ENCODE measurements around the gene ANKFN1. TPM values are rescaled to one million over a fixed set of nuclear protein-coding genes. Genes with fewer than 3 reads are reported as not detected.

The ANKFN1 gene
- total RNA-seq, 3 donors from 2014 or later = not detected

GRCh38 chr17:56499799-56500388 is 346.6 kb downstream of the ANKFN1 start:
- Mint-ChIP-seq H3K4me3 (no peak overlapping the region), H3K9me3 (no peaks in the 10 kb centered on the region), H3K4me1 (ENCODE audit: low read depth) (no peaks in the 10 kb centered on the region), H3K36me3 (ENCODE audit: insufficient read depth) (no peaks in the 10 kb centered on the region), H3K27me3 (ENCODE audit: low read depth) (no peaks in the 10 kb centered on the region)
- ATAC-seq (no peak), DNase-seq (no peak)

- Mint-ChIP-seq H3K36me3 (ENCODE audit: insufficient read depth) (no peaks in the 10 kb centered on the region), H3K4me1 (ENCODE audit: low read depth) (no peaks in the 10 kb centered on the region), H3K4me3 (no peak overlapping the region), H3K27me3 (ENCODE audit: low read depth) (no peaks in the 10 kb centered on the region), H3K9me3 (no peaks in the 10 kb centered on the region)
- no peak for ATAC-seq
- no peak for DNase-seq
These were observed 348.9 kb downstream of the ANKFN1 start for GRCh38 chr17:56502120-56502654.

GRCh38 chr17:56505154-56505756 is 352.0 kb downstream of the ANKFN1 start:
- no peak overlapping the region for H3K4me3 Mint-ChIP-seq
- no peaks in the 10 kb centered on the region for H3K9me3 Mint-ChIP-seq
- ATAC-seq (no peak), DNase-seq (no peak)
- no peaks in the 10 kb centered on the region for H3K36me3 Mint-ChIP-seq (ENCODE audit: insufficient read depth)
- no peaks in the 10 kb centered on the region for H3K4me1 Mint-ChIP-seq (ENCODE audit: low read depth)
- H3K27me3 Mint-ChIP-seq (ENCODE audit: low read depth) = no peaks in the 10 kb centered on the region

- no peak for ATAC-seq
- no peak for DNase-seq
- Mint-ChIP-seq H3K27me3 (ENCODE audit: low read depth) (no peaks in the 10 kb centered on the region), H3K4me1 (ENCODE audit: low read depth) (no peaks in the 10 kb centered on the region), H3K4me3 (no peak overlapping the region), H3K9me3 (no peaks in the 10 kb centered on the region), H3K36me3 (ENCODE audit: insufficient read depth) (no peaks in the 10 kb centered on the region)
These were observed 353.1 kb downstream of the ANKFN1 start for GRCh38 chr17:56506349-56506748.

- Mint-ChIP-seq H3K9me3 (no peaks in the 10 kb centered on the region), H3K36me3 (ENCODE audit: insufficient read depth) (no peaks in the 10 kb centered on the region), H3K4me1 (ENCODE audit: low read depth) (no peaks in the 10 kb centered on the region), H3K27me3 (ENCODE audit: low read depth) (no peaks in the 10 kb centered on the region), H3K4me3 (no peak overlapping the region)
- no peak for DNase-seq
- no peak for ATAC-seq
These were observed 357.5 kb downstream of the ANKFN1 start for GRCh38 chr17:56510554-56511342.

GRCh38 chr17:56514264-56514663 is 361.0 kb downstream of the ANKFN1 start:
- H3K27me3 Mint-ChIP-seq (ENCODE audit: low read depth) = peaks cover 8% of the 10 kb centered on the region
- no peaks in the 10 kb centered on the region for H3K36me3 Mint-ChIP-seq (ENCODE audit: insufficient read depth)
- ATAC-seq (no peak), DNase-seq (no peak)
- H3K4me3 Mint-ChIP-seq = no peak overlapping the region
- no peaks in the 10 kb centered on the region for H3K9me3 Mint-ChIP-seq
- H3K4me1 Mint-ChIP-seq (ENCODE audit: low read depth) = no peaks in the 10 kb centered on the region

- DNase-seq = no peak
- H3K27me3 Mint-ChIP-seq (ENCODE audit: low read depth) = peaks cover 11% of the 10 kb centered on the region
- ATAC-seq = no peak
- no peaks in the 10 kb centered on the region for H3K36me3 Mint-ChIP-seq (ENCODE audit: insufficient read depth)
- no peaks in the 10 kb centered on the region for H3K4me1 Mint-ChIP-seq (ENCODE audit: low read depth)
- H3K9me3 Mint-ChIP-seq = no peaks in the 10 kb centered on the region
- no peak overlapping the region for H3K4me3 Mint-ChIP-seq
These were observed 361.6 kb downstream of the ANKFN1 start for GRCh38 chr17:56514899-56515298.

GRCh38 chr17:56521414-56522141 is 368.3 kb downstream of the ANKFN1 start:
- Mint-ChIP-seq H3K4me3 (no peak overlapping the region), H3K4me1 (ENCODE audit: low read depth) (no peaks in the 10 kb centered on the region), H3K9me3 (no peaks in the 10 kb centered on the region), H3K36me3 (ENCODE audit: insufficient read depth) (no peaks in the 10 kb centered on the region), H3K27me3 (ENCODE audit: low read depth) (peaks cover 18% of the 10 kb centered on the region)
- DNase-seq (no peak), ATAC-seq (no peak)

- Mint-ChIP-seq H3K27me3 (ENCODE audit: low read depth) (peaks cover 18% of the 10 kb centered on the region), H3K36me3 (ENCODE audit: insufficient read depth) (no peaks in the 10 kb centered on the region), H3K9me3 (no peaks in the 10 kb centered on the region), H3K4me1 (ENCODE audit: low read depth) (no peaks in the 10 kb centered on the region), H3K4me3 (no peak overlapping the region)
- ATAC-seq = no peak
- no peak for DNase-seq
These were observed 369.8 kb downstream of the ANKFN1 start for GRCh38 chr17:56523042-56523441.

GRCh38 chr17:56528696-56529095 is 375.4 kb downstream of the ANKFN1 start:
- H3K4me3 Mint-ChIP-seq = no peak overlapping the region
- no peaks in the 10 kb centered on the region for H3K36me3 Mint-ChIP-seq (ENCODE audit: insufficient read depth)
- no peaks in the 10 kb centered on the region for H3K4me1 Mint-ChIP-seq (ENCODE audit: low read depth)
- DNase-seq = no peak
- H3K27me3 Mint-ChIP-seq (ENCODE audit: low read depth) = peaks cover 15% of the 10 kb centered on the region
- no peaks in the 10 kb centered on the region for H3K9me3 Mint-ChIP-seq
- no peak for ATAC-seq

- Mint-ChIP-seq H3K4me1 (ENCODE audit: low read depth) (no peaks in the 10 kb centered on the region), H3K36me3 (ENCODE audit: insufficient read depth) (no peaks in the 10 kb centered on the region), H3K9me3 (no peaks in the 10 kb centered on the region), H3K4me3 (no peak overlapping the region), H3K27me3 (ENCODE audit: low read depth) (peaks cover 18% of the 10 kb centered on the region)
- ATAC-seq (no peak), DNase-seq (no peak)
These were observed 379.7 kb downstream of the ANKFN1 start for GRCh38 chr17:56532926-56533325.

- Mint-ChIP-seq H3K36me3 (ENCODE audit: insufficient read depth) (no peaks in the 10 kb centered on the region), H3K4me1 (ENCODE audit: low read depth) (no peaks in the 10 kb centered on the region), H3K4me3 (no peak overlapping the region), H3K9me3 (peaks cover 6% of the 10 kb centered on the region), H3K27me3 (ENCODE audit: low read depth) (peaks cover 23% of the 10 kb centered on the region)
- DNase-seq (no peak), ATAC-seq (no peak)
These were observed 383.5 kb downstream of the ANKFN1 start for GRCh38 chr17:56536766-56537165.

- Mint-ChIP-seq H3K27me3 (ENCODE audit: low read depth) (peaks cover 19% of the 10 kb centered on the region), H3K4me3 (no peak overlapping the region), H3K9me3 (peaks cover 6% of the 10 kb centered on the region), H3K36me3 (ENCODE audit: insufficient read depth) (no peaks in the 10 kb centered on the region), H3K4me1 (ENCODE audit: low read depth) (no peaks in the 10 kb centered on the region)
- ATAC-seq (no peak), DNase-seq (no peak)
These were observed 387.6 kb downstream of the ANKFN1 start for GRCh38 chr17:56540836-56541235.

- H3K36me3 Mint-ChIP-seq (ENCODE audit: insufficient read depth) = no peaks in the 10 kb centered on the region
These were observed 390.0 kb downstream of the ANKFN1 start for GRCh38 chr17:56543280-56543679.

More at GRCh38 chr17:56543280-56543679, 390.0 kb downstream of the ANKFN1 start:
- ATAC-seq (no peak), DNase-seq (no peak)
- no peak overlapping the region for H3K4me3 Mint-ChIP-seq
- peaks cover 6% of the 10 kb centered on the region for H3K9me3 Mint-ChIP-seq
- H3K27me3 Mint-ChIP-seq (ENCODE audit: low read depth) = peaks cover 22% of the 10 kb centered on the region
- H3K4me1 Mint-ChIP-seq (ENCODE audit: low read depth) = no peaks in the 10 kb centered on the region
